NT2/D1 (cell line): ENCODE data around the gene RIC3.

Source experiments
- DNase-seq: peaks from one replicate; pipeline ENCODE4 v3.0.0-alpha.2; 2011; ENCODE audit warnings: low read depth, low spot score
- H3K27me3 ChIP-seq: 2 replicates; pipeline ENCODE4 v1.6.0; 2011; ENCODE audit warnings: mild to moderate bottlenecking; ENCODE audit not compliant: insufficient read length, insufficient read depth
- H3K36me3 ChIP-seq: 2 replicates; pipeline ENCODE4 v1.6.1; 2011; ENCODE audit warnings: mild to moderate bottlenecking, low read length, mixed read lengths; ENCODE audit not compliant: insufficient read depth, insufficient read length
- H3K4me1 ChIP-seq: 2 replicates; pipeline ENCODE4 v1.5.1; 2011; ENCODE audit not compliant: insufficient read depth, insufficient read length
- H3K4me3 ChIP-seq: 2 replicates; pipeline ENCODE4 v1.5.1; 2011; ENCODE audit warnings: low read depth; ENCODE audit not compliant: insufficient read length
- H3K9ac ChIP-seq: 2 replicates; pipeline ENCODE4 v1.6.0; 2011; ENCODE audit warnings: low read depth; ENCODE audit not compliant: insufficient read length
- H3K9me3 ChIP-seq: 2 replicates; pipeline ENCODE4 v1.5.1; 2011; ENCODE audit warnings: mild to moderate bottlenecking, low read length; ENCODE audit not compliant: insufficient read depth
- SUZ12 ChIP-seq: IDR thresholded peaks from 2 replicates; pipeline ENCODE4 v1.6.1; 2011; ENCODE audit not compliant: insufficient read length, insufficient read depth; ENCODE audit errors: extremely low read depth
- YY1 ChIP-seq: IDR thresholded peaks from 2 replicates; pipeline ENCODE4 v1.6.1; 2011; ENCODE audit not compliant: insufficient read length, insufficient read depth
- ZNF274 ChIP-seq: IDR thresholded peaks from 2 replicates; pipeline ENCODE4 v1.6.1; 2011; ENCODE audit warnings: mild to moderate bottlenecking, low read depth, low read length

Gene RIC3

DNA sequence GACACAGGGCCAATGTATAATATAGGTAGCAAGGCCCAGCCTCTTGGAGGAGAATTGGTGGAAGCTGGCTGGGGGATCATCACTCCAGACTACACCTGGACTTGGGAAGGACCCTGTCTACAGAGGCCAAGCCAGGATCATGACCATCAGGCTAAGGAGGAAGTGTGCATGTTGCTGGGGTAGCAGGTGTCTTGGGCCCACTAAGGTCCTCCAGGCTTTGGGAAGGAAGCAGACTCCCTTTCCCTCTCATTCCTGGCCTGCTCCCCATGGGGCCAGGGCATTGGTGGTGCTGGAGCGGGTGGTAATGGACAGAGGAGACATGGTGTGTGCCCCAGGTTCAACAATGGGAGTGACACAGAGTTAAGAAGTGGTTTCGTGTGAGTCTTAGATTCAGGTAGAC, 103.8 kb downstream of the RIC3 start:
- no peak overlapping the region for H3K9ac ChIP-seq
- no peak for TF ChIP-seq SUZ12
- no peak for TF ChIP-seq ZNF274
- no peak for TF ChIP-seq YY1
- no peaks in the 10 kb centered on the region for H3K36me3 ChIP-seq
- H3K4me1 ChIP-seq, result peaks cover 2% of the 10 kb centered on the region
- no peaks in the 10 kb centered on the region for H3K9me3 ChIP-seq
- H3K4me3 ChIP-seq, result no peak overlapping the region
- no peaks in the 10 kb centered on the region for H3K27me3 ChIP-seq
- DNase-seq, result no peak

DNA sequence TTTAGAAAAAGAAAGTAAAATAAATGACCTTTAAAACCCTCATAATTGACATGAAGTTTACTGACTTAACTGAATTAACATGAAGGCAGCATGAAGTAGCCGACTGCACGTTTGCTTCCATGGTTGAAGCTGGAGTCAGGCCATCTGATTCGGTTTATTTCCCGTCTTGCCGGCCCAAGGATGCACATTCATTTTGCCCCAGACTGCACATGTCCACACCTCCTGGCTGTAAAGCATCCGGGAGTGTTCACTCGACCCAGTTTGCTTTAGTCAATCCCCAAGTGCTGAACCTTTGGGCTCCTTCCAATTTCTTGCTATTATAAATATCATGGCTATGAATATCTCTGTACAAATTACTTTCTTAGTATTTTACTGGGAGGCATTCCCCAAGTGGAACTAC, 105.5 kb downstream of the RIC3 start:
- TF ChIP-seq SUZ12, result no peak
- TF ChIP-seq ZNF274, result no peak
- no peak for TF ChIP-seq YY1
- peaks cover 2% of the 10 kb centered on the region for H3K4me1 ChIP-seq
- H3K9ac ChIP-seq, result no peak overlapping the region
- no peaks in the 10 kb centered on the region for H3K27me3 ChIP-seq
- H3K9me3 ChIP-seq, result no peaks in the 10 kb centered on the region
- H3K36me3 ChIP-seq, result no peaks in the 10 kb centered on the region
- H3K4me3 ChIP-seq, result no peak overlapping the region
- no peak for DNase-seq

DNA sequence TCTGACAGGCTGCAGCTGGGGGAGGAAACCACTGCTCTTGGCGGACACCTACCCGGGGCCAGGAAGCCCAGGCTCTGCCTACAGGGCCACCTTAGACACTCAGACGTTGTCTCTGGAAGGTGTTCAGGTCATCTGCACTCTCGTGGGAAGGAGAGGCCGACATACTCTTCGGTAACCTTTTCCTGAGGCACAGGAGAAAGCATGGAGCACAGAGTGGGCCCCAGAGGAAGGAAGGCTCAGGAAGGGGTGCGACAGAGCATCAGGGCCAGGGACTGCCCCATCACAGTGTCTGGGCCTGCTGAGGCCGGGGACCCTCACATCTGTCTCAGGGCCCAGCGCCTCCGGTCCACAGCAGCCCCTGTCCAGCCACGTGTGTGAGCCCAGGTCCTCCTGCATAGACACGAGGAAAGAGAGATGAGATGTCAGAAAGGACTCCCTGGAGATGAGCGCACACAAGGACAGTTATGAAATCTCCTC, 106.0 kb downstream of the RIC3 start:
- TF ChIP-seq YY1, result no peak
- TF ChIP-seq ZNF274, result no peak
- no peak for TF ChIP-seq SUZ12
- no peak overlapping the region for H3K9ac ChIP-seq
- no peaks in the 10 kb centered on the region for H3K9me3 ChIP-seq
- H3K36me3 ChIP-seq, result no peaks in the 10 kb centered on the region
- H3K27me3 ChIP-seq, result no peaks in the 10 kb centered on the region
- no peak for DNase-seq
- H3K4me3 ChIP-seq, result no peak overlapping the region
- peaks cover 2% of the 10 kb centered on the region for H3K4me1 ChIP-seq

DNA sequence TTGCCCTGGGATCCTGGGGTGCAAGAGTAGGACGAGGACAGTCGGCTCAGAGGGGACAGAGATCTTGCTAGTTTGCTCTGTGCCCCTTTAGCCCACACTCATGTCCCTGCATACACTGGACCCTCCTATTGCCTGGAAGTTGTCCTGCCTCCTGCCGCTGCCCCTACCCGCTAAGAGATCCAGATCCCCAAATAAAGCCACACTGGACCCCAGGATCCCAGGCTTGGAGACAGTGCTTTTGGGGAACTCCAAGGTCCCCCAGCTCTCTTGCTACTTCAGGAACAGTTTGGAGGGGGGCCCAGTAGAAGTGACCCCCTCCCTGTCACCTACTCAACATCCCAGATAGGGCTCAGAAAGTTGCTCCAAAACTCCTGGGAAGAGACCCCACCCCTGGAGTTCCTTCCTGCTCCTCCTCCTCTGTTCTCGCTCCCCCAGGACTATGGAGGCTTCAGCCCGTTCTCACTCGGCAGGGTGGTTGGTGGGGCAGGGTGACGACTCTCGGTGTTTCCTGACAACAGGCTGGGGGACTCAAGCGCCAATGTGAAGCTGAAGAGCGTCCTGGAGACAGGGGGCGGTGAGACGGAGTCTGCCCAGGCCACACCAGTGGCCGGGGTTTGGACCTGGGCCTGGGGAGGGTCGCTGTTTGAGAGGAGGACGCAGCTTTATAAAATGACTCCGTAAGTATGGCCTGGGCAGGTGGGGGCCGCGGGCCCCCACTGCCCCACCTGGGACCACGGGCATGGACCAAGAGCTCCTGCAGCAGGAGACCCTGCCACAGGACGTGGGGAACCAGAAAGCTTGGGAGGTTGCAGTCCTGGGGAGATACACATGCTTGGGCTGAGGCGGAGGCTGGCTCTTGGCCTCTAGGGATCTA, 107.0 kb downstream of the RIC3 start:
- Histone ChIP-seq H3K4me3 (no peak overlapping the region), H3K36me3 (no peaks in the 10 kb centered on the region), H3K9ac (no peak overlapping the region), H3K9me3 (no peaks in the 10 kb centered on the region), H3K4me1 (peaks cover 3% of the 10 kb centered on the region), H3K27me3 (no peaks in the 10 kb centered on the region)
- DNase-seq, result no peak
- no peak for TF ChIP-seq ZNF274
- TF ChIP-seq YY1, result no peak
- no peak for TF ChIP-seq SUZ12

DNA sequence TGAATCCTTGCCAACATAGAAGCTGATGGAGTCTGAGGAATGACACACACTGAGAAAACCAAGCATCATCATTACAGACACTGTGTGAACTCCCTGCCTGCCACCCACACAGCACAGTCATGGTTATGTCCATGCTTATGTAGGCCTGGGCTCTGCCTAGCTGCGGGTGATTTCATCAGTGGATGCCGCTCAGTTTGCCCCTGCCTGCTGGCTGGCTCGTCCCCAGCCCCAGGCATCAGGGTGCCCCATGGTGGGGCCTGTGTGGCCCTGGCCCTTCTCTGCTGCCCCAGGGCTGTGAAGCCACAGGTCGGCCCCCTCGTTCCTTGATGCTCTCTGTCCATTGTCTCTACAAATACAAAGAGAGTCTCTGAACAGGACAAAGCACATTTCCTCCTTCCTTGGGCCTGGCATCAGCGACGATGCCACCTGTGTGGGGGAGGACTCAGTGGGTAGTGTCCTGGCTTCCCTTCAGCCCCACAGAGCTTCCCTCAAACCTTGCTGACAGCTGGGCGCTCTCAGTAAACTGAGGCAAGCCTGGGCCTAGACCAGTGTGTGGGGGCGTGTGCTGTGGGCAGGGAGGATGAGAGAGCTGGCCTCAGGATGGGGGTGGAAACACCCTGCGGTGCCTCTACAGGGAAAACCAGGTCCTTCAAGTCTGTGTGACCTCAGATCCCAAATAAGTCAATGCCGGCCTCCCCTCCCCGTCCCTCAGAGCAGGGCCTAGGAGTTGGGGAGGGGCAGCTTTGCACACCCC, 107.8 kb downstream of the RIC3 start:
- DNase-seq, result no peak
- H3K27me3 ChIP-seq, result no peaks in the 10 kb centered on the region
- peaks cover 11% of the 10 kb centered on the region for H3K4me1 ChIP-seq
- H3K9ac ChIP-seq, result no peak overlapping the region
- no peaks in the 10 kb centered on the region for H3K36me3 ChIP-seq
- no peak overlapping the region for H3K4me3 ChIP-seq
- TF ChIP-seq YY1, result no peak
- TF ChIP-seq SUZ12, result no peak
- no peak for TF ChIP-seq ZNF274
- no peaks in the 10 kb centered on the region for H3K9me3 ChIP-seq

DNA sequence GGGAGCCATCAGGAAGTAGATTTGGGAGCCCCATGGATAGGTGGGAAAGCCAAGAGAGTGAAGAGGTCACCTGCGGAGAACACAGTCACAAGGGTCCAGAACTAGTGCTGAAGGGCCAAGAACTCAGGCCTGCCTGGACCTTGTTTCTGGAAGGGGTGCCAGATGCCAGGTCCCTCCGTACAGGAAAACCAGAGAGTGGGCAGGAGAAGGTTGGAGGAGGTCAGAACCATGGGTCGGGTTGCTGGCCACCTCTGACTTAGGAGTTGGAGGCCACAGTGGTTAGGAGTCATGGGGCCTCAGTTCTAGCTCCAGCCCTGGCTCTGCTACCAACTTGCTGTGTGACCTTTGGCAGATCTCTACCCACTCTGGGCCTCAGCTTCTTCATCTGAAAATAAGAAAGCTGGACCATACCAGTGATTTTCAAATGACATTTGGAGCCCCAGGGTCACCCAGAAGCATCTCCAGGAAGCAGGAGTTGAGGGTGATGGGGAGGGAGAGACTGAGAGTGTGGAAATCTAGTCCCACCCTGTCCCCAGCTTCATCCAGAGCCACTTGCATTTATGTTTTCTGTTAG, 108.6 kb downstream of the RIC3 start:
- H3K27me3 ChIP-seq, result no peaks in the 10 kb centered on the region
- H3K9ac ChIP-seq, result no peak overlapping the region
- no peak overlapping the region for H3K4me3 ChIP-seq
- TF ChIP-seq YY1 (no peak), ZNF274 (no peak), SUZ12 (no peak)
- DNase-seq, result no peak
- H3K36me3 ChIP-seq, result no peaks in the 10 kb centered on the region
- no peaks in the 10 kb centered on the region for H3K9me3 ChIP-seq
- H3K4me1 ChIP-seq, result peaks cover 13% of the 10 kb centered on the region

DNA sequence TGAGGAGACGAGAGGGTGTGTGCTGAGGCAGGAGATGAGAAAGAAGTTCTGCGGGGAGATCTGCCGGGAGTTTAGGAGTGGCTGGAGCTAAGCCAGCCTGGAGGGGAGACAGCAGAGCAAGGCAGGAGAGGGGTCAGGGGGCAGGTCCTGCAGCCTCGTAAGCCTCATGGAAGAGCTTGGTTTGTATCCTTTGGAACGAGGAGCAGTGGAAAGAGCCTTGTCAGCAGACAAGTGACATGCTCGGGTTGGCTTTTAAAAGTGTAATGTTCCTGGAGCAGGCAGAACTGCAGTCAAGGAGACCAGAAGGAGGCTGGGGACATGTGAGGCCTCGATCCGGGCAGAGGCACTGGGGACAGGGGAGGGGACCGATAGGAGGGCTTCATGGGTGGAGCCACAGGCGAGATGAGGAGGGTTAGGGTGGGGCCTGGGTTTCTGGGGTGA, 109.2 kb downstream of the RIC3 start:
- peaks cover 13% of the 10 kb centered on the region for H3K4me1 ChIP-seq
- no peak overlapping the region for H3K9ac ChIP-seq
- DNase-seq, result no peak
- TF ChIP-seq SUZ12, result no peak
- TF ChIP-seq YY1, result no peak
- no peak for TF ChIP-seq ZNF274
- no peaks in the 10 kb centered on the region for H3K36me3 ChIP-seq
- no peak overlapping the region for H3K4me3 ChIP-seq
- no peaks in the 10 kb centered on the region for H3K27me3 ChIP-seq
- H3K9me3 ChIP-seq, result no peaks in the 10 kb centered on the region
